ENCODE data around the gene UBALD2. TPM values are rescaled to one million over a fixed set of nuclear protein-coding genes. Genes with fewer than 3 reads are reported as not detected.

UBALD2 gene
- total RNA-seq, 6 donors from 2014 or later: 8.4 to 74.9 (median 26.8) TPM

GRCh38 chr17:76262732-76263344 is 2.3 kb upstream of the UBALD2 start:
- DNase-seq (peak; percentile 61 to 78), ATAC-seq (ENCODE audit: low FRiP score in 2 of 2) (peak in 1 of 2 donors; percentile 13)
- no peaks in the 10 kb centered on the region for H3K27me3 ChIP-seq
- WGBS, 2 donors: 29 to 45% methylated on average over 9 of the region's 9 CpGs
- no peak overlapping the region for H3K4me3 ChIP-seq
- H3K36me3 ChIP-seq: no peaks in the 10 kb centered on the region
- peaks cover 48 to 63% (median 57%) of the 10 kb centered on the region in 4 donors for H3K4me1 ChIP-seq
- H3K27ac ChIP-seq: peak overlapping the region; percentile 73 to 100 (median 84)
- TF ChIP-seq, protein P1, sequence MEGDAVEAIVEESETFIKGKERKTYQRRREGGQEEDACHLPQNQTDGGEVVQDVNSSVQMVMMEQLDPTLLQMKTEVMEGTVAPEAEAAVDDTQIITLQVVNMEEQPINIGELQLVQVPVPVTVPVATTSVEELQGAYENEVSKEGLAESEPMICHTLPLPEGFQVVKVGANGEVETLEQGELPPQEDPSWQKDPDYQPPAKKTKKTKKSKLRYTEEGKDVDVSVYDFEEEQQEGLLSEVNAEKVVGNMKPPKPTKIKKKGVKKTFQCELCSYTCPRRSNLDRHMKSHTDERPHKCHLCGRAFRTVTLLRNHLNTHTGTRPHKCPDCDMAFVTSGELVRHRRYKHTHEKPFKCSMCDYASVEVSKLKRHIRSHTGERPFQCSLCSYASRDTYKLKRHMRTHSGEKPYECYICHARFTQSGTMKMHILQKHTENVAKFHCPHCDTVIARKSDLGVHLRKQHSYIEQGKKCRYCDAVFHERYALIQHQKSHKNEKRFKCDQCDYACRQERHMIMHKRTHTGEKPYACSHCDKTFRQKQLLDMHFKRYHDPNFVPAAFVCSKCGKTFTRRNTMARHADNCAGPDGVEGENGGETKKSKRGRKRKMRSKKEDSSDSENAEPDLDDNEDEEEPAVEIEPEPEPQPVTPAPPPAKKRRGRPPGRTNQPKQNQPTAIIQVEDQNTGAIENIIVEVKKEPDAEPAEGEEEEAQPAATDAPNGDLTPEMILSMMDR (IDR thresholded peaks at IDR 0.05): no peak
- TF ChIP-seq POLR2AphosphoS5 (IDR thresholded peaks at IDR 0.05) (peak in 1 of 2 donors; percentile 44), EP300 (IDR thresholded peaks at IDR 0.05) (peak in 1 of 4 donors; percentile 44), POLR2A (IDR thresholded peaks at IDR 0.05) (no peak)
- no peaks in the 10 kb centered on the region for H3K9me3 ChIP-seq

GRCh38 chr17:76263896-76264295 is 1.3 kb upstream of the UBALD2 start:
- H3K9me3 ChIP-seq: no peaks in the 10 kb centered on the region
- H3K4me3 ChIP-seq: no peak overlapping the region
- no peak for DNase-seq
- 91 to 94% methylated on average over 5 of the region's 5 CpGs for WGBS, 2 donors
- H3K27ac ChIP-seq: peak overlapping the region; percentile 73 to 100 (median 84)
- ATAC-seq (ENCODE audit: low FRiP score in 2 of 2): no peak
- no peaks in the 10 kb centered on the region for H3K27me3 ChIP-seq
- peaks cover 57 to 74% (median 68%) of the 10 kb centered on the region in 4 donors for H3K4me1 ChIP-seq
- peaks cover 0 to 2% (median under 1%) of the 10 kb centered on the region in 4 donors for H3K36me3 ChIP-seq
- TF ChIP-seq POLR2AphosphoS5 (IDR thresholded peaks at IDR 0.05): no peak
- TF ChIP-seq, protein P1 (IDR thresholded peaks at IDR 0.05): no peak
- TF ChIP-seq EP300 (IDR thresholded peaks at IDR 0.05): no peak
- TF ChIP-seq POLR2A (IDR thresholded peaks at IDR 0.05): no peak

DNA sequence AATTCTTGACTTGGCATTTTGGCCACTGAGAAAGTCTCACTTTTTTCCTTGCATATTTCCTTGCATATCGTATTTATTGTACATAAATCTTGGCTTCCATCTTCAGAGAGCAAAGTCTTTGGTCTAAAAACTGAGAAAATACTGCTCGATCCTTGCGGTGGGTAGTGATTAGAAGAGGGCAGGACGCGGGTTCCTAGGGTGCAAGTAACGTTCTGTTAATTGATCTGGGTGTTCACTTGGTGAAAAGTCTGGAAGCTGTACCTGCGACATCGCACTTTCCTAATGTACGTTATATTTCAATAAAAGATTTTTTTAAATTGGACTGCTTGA is 758 bp upstream of the UBALD2 start:
- Histone ChIP-seq H3K36me3 (peaks cover under 1 to 6% (median 4%) of the 10 kb centered on the region in 4 donors), H3K9me3 (no peaks in the 10 kb centered on the region), H3K27me3 (no peaks in the 10 kb centered on the region), H3K4me3 (no peak overlapping the region), H3K4me1 (peaks cover 61 to 78% (median 72%) of the 10 kb centered on the region in 4 donors), H3K27ac (peak overlapping the region; percentile 73 to 100 (median 84))
- no peak for TF ChIP-seq POLR2AphosphoS5 (IDR thresholded peaks at IDR 0.05)
- no peak for TF ChIP-seq POLR2A (IDR thresholded peaks at IDR 0.05)
- TF ChIP-seq, protein P1 (IDR thresholded peaks at IDR 0.05): no peak
- TF ChIP-seq EP300 (IDR thresholded peaks at IDR 0.05): no peak
- ATAC-seq (ENCODE audit: low FRiP score in 2 of 2) (no peak), DNase-seq (no peak)
- WGBS, 2 donors: 56% methylated on average over 9 of the region's 9 CpGs

GRCh38 chr17:76265624-76266243 is 586 bp downstream of the UBALD2 start:
- ATAC-seq (ENCODE audit: low FRiP score in 2 of 2) (no peak), DNase-seq (peak; percentile 63 to 93)
- Histone ChIP-seq H3K4me1 (peaks cover 72 to 80% (median 75%) of the 10 kb centered on the region in 4 donors), H3K27ac (peak overlapping the region; percentile 94 to 100 (median 96)), H3K36me3 (peaks cover 2 to 20% (median 16%) of the 10 kb centered on the region in 4 donors), H3K27me3 (no peaks in the 10 kb centered on the region), H3K9me3 (no peaks in the 10 kb centered on the region), H3K4me3 (peak overlapping the region; percentile 89 to 100 (median 96))
- TF ChIP-seq EP300 (IDR thresholded peaks at IDR 0.05): no peak
- TF ChIP-seq, protein P1 (IDR thresholded peaks at IDR 0.05): peak in 1 of 6 experiments; percentile 12
- peak in 1 of 4 donors; percentile 36 for TF ChIP-seq POLR2A (IDR thresholded peaks at IDR 0.05)
- peak in 1 of 2 donors; percentile 43 for TF ChIP-seq POLR2AphosphoS5 (IDR thresholded peaks at IDR 0.05)
- 0 to 2% methylated on average over 13 to 34 of the region's 76 CpGs for WGBS, 2 donors
